KMS-11 (cell line): ENCODE results near the gene DCP1A.

Source experiments
- H2AFZ ChIP-seq: fragments of 200-600 bp; sonication (generic); 2 replicates; pipeline ENCODE4 v1.6.1; 2016; ENCODE audit warnings: antibody characterized with exemption, mixed run types, low read depth
- H3K27ac ChIP-seq: fragments of 200-600 bp; sonication (generic); 2 replicates; pipeline ENCODE4 v1.6.1; 2016; ENCODE audit warnings: mild to moderate bottlenecking, mixed run types
- H3K27me3 ChIP-seq: fragments of 200-600 bp; sonication (generic); 2 replicates; pipeline ENCODE4 v1.6.1; 2017; ENCODE audit warnings: mild to moderate bottlenecking, low read depth, mixed run types, moderate library complexity; ENCODE audit not compliant: insufficient read depth
- H3K36me3 ChIP-seq: fragments of 200-600 bp; sonication (generic); 2 replicates; pipeline ENCODE4 v1.6.1; 2017; ENCODE audit warnings: mild to moderate bottlenecking, mixed run types; ENCODE audit not compliant: insufficient read depth
- H3K4me1 ChIP-seq: fragments of 200-600 bp; sonication (generic); 2 replicates; pipeline ENCODE4 v1.6.1; 2016; ENCODE audit warnings: mild to moderate bottlenecking, low read depth, mixed run types; ENCODE audit not compliant: poor library complexity, severe bottlenecking
- H3K4me2 ChIP-seq: fragments of 200-600 bp; sonication (generic); 2 replicates; pipeline ENCODE4 v1.7.0; 2016; ENCODE audit warnings: mild to moderate bottlenecking, mixed run types
- H3K4me3 ChIP-seq: fragments of 200-600 bp; sonication (generic); IDR thresholded peaks from 2 replicates; pipeline ENCODE4 v1.6.1; 2017; ENCODE audit warnings: low read depth, low read length, mixed read lengths; ENCODE audit not compliant: insufficient read depth
- H3K79me2 ChIP-seq: fragments of 200-600 bp; sonication (generic); 2 replicates; pipeline ENCODE4 v1.6.1; 2016; ENCODE audit warnings: low read depth, mixed run types; ENCODE audit not compliant: insufficient read depth
- H3K9ac ChIP-seq: fragments of 200-600 bp; sonication (generic); 2 replicates; pipeline ENCODE4 v1.6.1; 2016; ENCODE audit warnings: mild to moderate bottlenecking, mixed run types
- H4K20me1 ChIP-seq: fragments of 200-600 bp; sonication (generic); 2 replicates; pipeline ENCODE4 v1.6.1; 2016; ENCODE audit warnings: mild to moderate bottlenecking, mixed run types; ENCODE audit not compliant: insufficient read depth
- CTCF ChIP-seq: fragments of 200-600 bp; sonication (generic); conservative IDR thresholded peaks from 2 replicates; pipeline ENCODE4 v1.6.1; 2017; ENCODE audit warnings: low read depth, mild to moderate bottlenecking, antibody characterized with exemption, low read length, moderate library complexity, mixed read lengths

Gene DCP1A

GRCh38 chr3:53238051-53238850 lies 109.1 kb downstream of the DCP1A start:
- no peaks in the 10 kb centered on the region for H3K27me3 ChIP-seq
- no peak overlapping the region for H3K4me2 ChIP-seq
- H3K36me3 ChIP-seq = no peaks in the 10 kb centered on the region
- peaks cover 12% of the 10 kb centered on the region; the same call in 1 of the 2 replicates for H3K79me2 ChIP-seq
- no peak for TF ChIP-seq CTCF
- H3K4me3 ChIP-seq = no peak overlapping the region
- H4K20me1 ChIP-seq = peaks cover 6% of the 10 kb centered on the region; the same call in 1 of the 2 replicates
- H3K9ac ChIP-seq = no peak overlapping the region
- no peak overlapping the region for H3K27ac ChIP-seq
- peaks cover 17% of the 10 kb centered on the region for H3K4me1 ChIP-seq
- no peak overlapping the region for H2AFZ ChIP-seq

GRCh38 chr3:53236112-53236841 lies 111.1 kb downstream of the DCP1A start:
- Histone ChIP-seq H3K27me3 (no peaks in the 10 kb centered on the region), H4K20me1 (no peaks in the 10 kb centered on the region), H3K4me2 (no peak overlapping the region), H3K27ac (peak overlapping the region; percentile 55; the same call in 1 of the 2 replicates), H3K79me2 (peaks cover 3% of the 10 kb centered on the region; the same call in 1 of the 2 replicates), H3K4me1 (peaks cover 17% of the 10 kb centered on the region), H3K4me3 (no peak overlapping the region), H3K36me3 (no peaks in the 10 kb centered on the region), H2AFZ (no peak overlapping the region), H3K9ac (no peak overlapping the region; the same call in 1 of the 2 replicates)
- TF ChIP-seq CTCF = no peak

GRCh38 chr3:53235545-53235944 lies 111.8 kb downstream of the DCP1A start:
- Histone ChIP-seq H3K79me2 (no peaks in the 10 kb centered on the region), H2AFZ (no peak overlapping the region), H3K4me2 (no peak overlapping the region), H3K27ac (peak overlapping the region; percentile 55; the same call in 1 of the 2 replicates), H3K9ac (no peak overlapping the region), H4K20me1 (no peaks in the 10 kb centered on the region), H3K4me1 (peaks cover 17% of the 10 kb centered on the region), H3K36me3 (no peaks in the 10 kb centered on the region), H3K27me3 (no peaks in the 10 kb centered on the region), H3K4me3 (no peak overlapping the region)
- no peak for TF ChIP-seq CTCF

- Histone ChIP-seq H2AFZ (no peak overlapping the region), H3K27me3 (no peaks in the 10 kb centered on the region), H4K20me1 (no peaks in the 10 kb centered on the region), H3K4me1 (peaks cover 17% of the 10 kb centered on the region), H3K4me3 (no peak overlapping the region), H3K79me2 (no peaks in the 10 kb centered on the region), H3K9ac (no peak overlapping the region), H3K36me3 (no peaks in the 10 kb centered on the region), H3K27ac (no peak overlapping the region), H3K4me2 (no peak overlapping the region)
- no peak for TF ChIP-seq CTCF
Measured at GRCh38 chr3:53234841-53235232, 112.5 kb downstream of the DCP1A start.
